GM12801 (cell line): Measurements from ENCODE around the gene TMEM47.

Source experiments
- TF ChIP-seq, protein P1 (sequence below): IDR thresholded peaks from one replicate; pipeline ENCODE4 v1.5.1; 2011; ENCODE audit warnings: control low read depth; ENCODE audit not compliant: insufficient read length; ENCODE audit errors: extremely low read depth

Gene TMEM47

DNA sequence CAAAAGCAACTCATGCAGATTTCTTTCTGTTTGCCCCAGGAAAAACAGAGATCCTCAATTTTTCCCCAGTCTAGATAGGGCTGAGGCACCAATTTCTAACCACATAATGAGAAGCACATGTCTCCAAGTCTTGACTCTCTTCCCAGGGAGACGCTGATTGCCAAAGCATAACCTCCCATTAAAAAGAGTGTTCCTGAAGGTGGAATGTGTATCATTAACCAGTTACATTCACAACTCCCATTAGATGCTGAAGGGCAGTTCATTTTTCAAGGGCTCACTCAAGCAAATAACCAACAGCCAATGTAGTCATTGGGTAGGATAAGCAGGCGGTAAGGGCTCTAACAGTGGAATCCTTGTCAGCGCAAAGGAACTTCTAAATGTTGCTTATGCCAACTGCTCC is 27.5 kb downstream of the TMEM47 start:
- TF ChIP-seq, protein P1, sequence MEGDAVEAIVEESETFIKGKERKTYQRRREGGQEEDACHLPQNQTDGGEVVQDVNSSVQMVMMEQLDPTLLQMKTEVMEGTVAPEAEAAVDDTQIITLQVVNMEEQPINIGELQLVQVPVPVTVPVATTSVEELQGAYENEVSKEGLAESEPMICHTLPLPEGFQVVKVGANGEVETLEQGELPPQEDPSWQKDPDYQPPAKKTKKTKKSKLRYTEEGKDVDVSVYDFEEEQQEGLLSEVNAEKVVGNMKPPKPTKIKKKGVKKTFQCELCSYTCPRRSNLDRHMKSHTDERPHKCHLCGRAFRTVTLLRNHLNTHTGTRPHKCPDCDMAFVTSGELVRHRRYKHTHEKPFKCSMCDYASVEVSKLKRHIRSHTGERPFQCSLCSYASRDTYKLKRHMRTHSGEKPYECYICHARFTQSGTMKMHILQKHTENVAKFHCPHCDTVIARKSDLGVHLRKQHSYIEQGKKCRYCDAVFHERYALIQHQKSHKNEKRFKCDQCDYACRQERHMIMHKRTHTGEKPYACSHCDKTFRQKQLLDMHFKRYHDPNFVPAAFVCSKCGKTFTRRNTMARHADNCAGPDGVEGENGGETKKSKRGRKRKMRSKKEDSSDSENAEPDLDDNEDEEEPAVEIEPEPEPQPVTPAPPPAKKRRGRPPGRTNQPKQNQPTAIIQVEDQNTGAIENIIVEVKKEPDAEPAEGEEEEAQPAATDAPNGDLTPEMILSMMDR = no peak

DNA sequence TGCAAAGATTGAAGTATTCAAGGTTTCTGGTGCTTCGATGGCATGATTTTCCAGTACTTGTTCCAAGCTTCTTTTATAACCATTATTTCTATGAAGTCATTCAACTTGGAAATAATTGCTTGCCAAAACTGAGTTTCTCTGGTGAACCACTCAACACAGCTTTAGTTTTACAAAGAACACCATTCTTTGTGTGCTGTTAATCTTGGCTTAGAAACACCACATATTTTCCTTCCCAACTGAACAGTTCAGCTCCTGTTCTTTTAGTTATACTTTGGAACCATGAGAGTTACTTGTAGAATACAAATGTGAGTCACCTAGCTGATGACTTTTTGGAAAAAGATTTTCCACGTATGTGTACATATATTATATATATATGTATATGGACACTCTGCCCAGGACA is 32.7 kb downstream of the TMEM47 start:
- TF ChIP-seq, protein P1 = no peak

DNA sequence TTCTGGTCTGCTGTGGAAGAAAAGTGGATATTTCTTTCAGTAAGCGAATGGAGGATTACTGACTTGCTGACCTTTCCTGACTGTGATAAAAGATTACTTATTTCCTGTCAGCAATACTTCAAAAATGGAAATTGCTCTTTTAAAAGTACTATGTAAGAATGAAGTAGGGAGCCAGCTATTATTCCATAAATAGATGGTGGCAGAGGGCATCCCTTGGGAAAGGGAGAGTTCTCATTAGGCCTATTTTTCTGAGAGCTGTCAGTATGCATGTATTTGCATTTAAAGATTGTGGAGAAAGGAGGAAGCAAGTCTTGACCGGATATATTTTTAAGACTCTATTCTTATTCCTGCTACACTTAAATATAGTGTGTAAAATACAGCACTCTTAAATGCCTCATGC is 37.2 kb downstream of the TMEM47 start:
- TF ChIP-seq, protein P1 = no peak

DNA sequence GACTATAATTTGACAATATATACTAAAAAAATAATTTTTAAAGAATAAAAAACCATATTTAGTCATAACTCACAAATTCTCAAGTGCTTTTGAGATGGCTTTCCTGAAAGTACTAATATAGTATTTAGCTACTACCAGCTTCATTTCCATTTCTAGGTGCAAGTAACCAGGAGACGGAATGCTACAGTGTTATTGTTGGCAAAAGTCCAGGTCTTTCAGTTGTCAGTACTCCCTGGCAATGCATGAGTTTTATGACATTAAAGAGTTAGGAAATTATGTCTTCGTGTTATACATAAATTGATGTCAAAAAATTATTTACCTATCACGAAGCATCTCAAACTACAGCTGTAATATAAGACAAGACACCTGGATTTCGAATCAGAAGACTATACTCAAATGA is 45.0 kb downstream of the TMEM47 start:
- TF ChIP-seq, protein P1 = no peak

DNA sequence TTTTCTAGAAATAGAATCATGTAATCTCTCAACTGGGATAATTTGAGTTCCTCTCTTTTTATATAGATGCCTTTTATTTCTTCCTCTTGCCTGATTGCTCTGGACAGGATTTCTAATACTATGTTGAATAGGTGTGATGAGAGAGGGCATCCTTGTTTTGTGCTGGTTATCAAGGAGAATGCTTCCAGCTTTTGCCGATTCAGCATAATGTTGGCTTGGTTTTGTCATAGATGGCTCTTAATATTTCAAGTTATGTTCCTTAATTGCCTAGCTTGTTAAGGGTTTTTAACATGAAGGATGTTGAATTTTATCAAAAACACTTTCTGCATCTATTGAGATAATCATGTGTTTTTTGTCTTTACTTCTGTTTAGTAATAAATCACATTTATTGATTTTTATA is 58.7 kb downstream of the TMEM47 start:
- TF ChIP-seq, protein P1 = no peak

DNA sequence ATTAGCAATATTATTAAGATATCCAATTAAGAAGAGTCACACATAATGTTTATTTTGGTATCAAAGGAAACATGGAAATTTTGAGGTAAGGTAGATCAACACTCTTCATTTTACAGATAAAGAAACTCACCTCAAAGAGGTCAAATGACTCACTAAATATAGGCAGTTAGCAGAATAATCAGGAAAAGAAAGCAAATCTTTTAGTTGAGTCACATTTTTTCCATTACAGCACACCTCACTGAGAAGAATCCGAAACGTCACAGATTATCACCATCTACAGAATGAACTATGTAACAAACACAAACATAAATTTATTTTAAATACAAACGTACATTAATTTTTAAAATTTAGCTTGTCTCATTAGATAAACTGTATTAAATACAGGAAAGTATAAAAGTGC is 70.1 kb downstream of the TMEM47 start:
- TF ChIP-seq, protein P1 = no peak

DNA sequence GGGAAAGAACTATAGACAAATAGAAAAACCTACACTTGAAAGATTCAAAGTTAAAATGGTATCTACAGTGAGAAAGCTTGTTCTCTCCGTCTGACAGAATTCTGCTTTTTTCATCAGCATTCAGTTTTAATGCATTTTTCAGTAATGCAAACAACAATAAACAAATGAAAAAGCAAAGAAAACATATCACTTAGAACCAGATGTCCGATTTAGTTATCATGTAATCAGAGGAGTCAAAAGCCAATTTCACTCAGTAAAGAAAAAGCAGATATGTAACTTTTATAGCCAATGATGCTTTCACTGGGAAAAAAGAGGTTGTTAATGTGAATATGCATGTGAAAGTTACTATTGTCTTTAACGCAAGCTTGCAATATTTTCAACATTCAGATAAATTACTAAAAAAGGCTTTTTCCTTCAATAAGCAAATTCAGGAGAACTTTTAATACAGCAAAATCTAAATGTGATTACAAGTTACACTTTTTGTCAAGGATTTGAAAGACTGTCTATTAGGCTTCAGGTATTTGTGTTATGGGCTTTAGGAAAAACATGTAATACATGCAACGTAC is 70.7 kb downstream of the TMEM47 start:
- TF ChIP-seq, protein P1 = no peak
